ENCODE data around the gene NFIA. TPM values are rescaled to one million over a fixed set of nuclear protein-coding genes. Genes with fewer than 3 reads are reported as not detected.

The NFIA gene
- polyA plus RNA-seq, 1 donor (not counting 4 experiments of a cell fraction or from before 2014, with no cell fraction given), result 14.7 TPM

DNA sequence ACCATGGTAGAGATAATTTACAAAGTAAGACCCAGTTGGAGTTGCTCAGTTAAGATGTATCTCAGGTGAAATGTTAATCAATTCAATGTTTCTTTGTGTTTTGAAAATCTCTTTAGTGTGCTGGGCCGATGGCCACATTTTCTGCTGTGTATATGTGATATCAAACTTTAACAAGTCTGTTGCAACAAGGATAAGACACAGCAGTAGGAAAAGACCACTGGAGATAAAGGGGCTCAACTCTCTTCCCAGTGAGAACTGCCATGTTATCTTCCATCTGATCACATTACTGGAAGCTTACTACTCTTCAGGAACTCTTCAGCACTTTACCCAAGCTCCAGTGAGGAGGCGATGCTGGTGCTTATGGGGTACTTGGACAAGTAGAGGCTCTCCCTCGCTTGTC is 227.7 kb downstream of the NFIA start:
- no peaks in the 10 kb centered on the region for H3K27me3 ChIP-seq (ENCODE audit: control insufficient read depth, extremely low read depth, insufficient read depth, low read length)
- TF ChIP-seq, protein P1, sequence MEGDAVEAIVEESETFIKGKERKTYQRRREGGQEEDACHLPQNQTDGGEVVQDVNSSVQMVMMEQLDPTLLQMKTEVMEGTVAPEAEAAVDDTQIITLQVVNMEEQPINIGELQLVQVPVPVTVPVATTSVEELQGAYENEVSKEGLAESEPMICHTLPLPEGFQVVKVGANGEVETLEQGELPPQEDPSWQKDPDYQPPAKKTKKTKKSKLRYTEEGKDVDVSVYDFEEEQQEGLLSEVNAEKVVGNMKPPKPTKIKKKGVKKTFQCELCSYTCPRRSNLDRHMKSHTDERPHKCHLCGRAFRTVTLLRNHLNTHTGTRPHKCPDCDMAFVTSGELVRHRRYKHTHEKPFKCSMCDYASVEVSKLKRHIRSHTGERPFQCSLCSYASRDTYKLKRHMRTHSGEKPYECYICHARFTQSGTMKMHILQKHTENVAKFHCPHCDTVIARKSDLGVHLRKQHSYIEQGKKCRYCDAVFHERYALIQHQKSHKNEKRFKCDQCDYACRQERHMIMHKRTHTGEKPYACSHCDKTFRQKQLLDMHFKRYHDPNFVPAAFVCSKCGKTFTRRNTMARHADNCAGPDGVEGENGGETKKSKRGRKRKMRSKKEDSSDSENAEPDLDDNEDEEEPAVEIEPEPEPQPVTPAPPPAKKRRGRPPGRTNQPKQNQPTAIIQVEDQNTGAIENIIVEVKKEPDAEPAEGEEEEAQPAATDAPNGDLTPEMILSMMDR (optimal IDR thresholded peaks at IDR 0.05 in 1 of 3, IDR thresholded peaks at IDR 0.05 in 1 of 3, conservative IDR thresholded peaks at IDR 0.05 in 1 of 3; ENCODE audit: extremely low read depth in 1 of 3, insufficient read depth in 2 of 3, low read length in 3 of 3), result no peak
- no peak for TF ChIP-seq EZH2 (IDR thresholded peaks at IDR 0.05; ENCODE audit: low read length)
- no peak overlapping the region for H3K4me3 ChIP-seq (ENCODE audit: control insufficient read depth in 2 of 3, extremely low read depth in 1 of 3, insufficient read depth in 2 of 3, low read depth in 1 of 3, low read length in 3 of 3)
- no peaks in the 10 kb centered on the region for H4K20me1 ChIP-seq (ENCODE audit: control insufficient read depth, extremely low read depth, insufficient read depth, low read length)
- H3K9me1 ChIP-seq (ENCODE audit: control insufficient read depth, extremely low read depth, insufficient read depth, low read length), result no peaks in the 10 kb centered on the region
- dilution Hi-C loops (cut with MboI; ENCODE audit: extremely low pct_ligation_motif_present, low sequenced_read_pairs), result no loop called here
- no peak for DNase-seq (ENCODE audit: low read depth, low spot score)
- H3K9ac ChIP-seq (ENCODE audit: control insufficient read depth, extremely low read depth, insufficient read depth, low read length), result no peak overlapping the region
- H3K4me2 ChIP-seq (ENCODE audit: control insufficient read depth, extremely low read depth, insufficient read depth, low read depth, low read length), result no peak overlapping the region
- H3K27ac ChIP-seq (ENCODE audit: control insufficient read depth, insufficient read depth, low read length), result no peak overlapping the region
- no peaks in the 10 kb centered on the region for H3K4me1 ChIP-seq (ENCODE audit: control insufficient read depth, extremely low read depth, insufficient read depth, low read length)
- no peaks in the 10 kb centered on the region for H3K9me3 ChIP-seq (ENCODE audit: control insufficient read depth, low read depth, low read length)
- no peaks in the 10 kb centered on the region for H3K36me3 ChIP-seq (ENCODE audit: control insufficient read depth in 2 of 2, extremely low read depth in 1 of 2, insufficient read depth in 2 of 2, low read length in 2 of 2)
- no peak overlapping the region for H2AFZ ChIP-seq (ENCODE audit: control insufficient read depth, low read length)
- peak; percentile 13 for FAIRE-seq
- no peaks in the 10 kb centered on the region for H3K79me2 ChIP-seq (ENCODE audit: control insufficient read depth, insufficient read depth, low read length)

DNA sequence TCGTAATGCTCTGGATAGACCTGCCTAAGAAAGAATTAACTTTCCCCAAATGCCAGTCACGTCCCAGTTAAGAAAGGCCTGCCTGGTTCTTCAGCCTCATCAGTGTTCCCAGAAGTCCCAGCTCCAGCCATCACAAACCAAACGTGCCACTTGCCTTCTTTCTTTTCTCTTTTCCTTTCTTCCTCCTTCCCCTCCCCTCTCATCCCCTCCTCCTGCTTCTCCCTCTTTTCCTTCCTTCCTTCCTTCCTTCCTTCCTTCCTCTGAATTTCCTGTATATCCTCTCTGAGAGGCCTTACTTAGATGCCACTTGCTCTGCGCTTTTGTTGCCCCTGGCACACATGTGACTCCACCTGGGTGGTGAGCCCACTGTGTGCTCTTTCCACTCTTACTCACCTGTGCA is 228.2 kb downstream of the NFIA start:
- H3K4me1 ChIP-seq (ENCODE audit: control insufficient read depth, extremely low read depth, insufficient read depth, low read length), result no peaks in the 10 kb centered on the region
- no peaks in the 10 kb centered on the region for H3K9me3 ChIP-seq (ENCODE audit: control insufficient read depth, low read depth, low read length)
- no peak overlapping the region for H3K4me2 ChIP-seq (ENCODE audit: control insufficient read depth, extremely low read depth, insufficient read depth, low read depth, low read length)
- H3K36me3 ChIP-seq (ENCODE audit: control insufficient read depth in 2 of 2, extremely low read depth in 1 of 2, insufficient read depth in 2 of 2, low read length in 2 of 2), result no peaks in the 10 kb centered on the region
- TF ChIP-seq, protein P1 (optimal IDR thresholded peaks at IDR 0.05 in 1 of 3, IDR thresholded peaks at IDR 0.05 in 1 of 3, conservative IDR thresholded peaks at IDR 0.05 in 1 of 3; ENCODE audit: extremely low read depth in 1 of 3, insufficient read depth in 2 of 3, low read length in 3 of 3), result no peak
- TF ChIP-seq EZH2 (IDR thresholded peaks at IDR 0.05; ENCODE audit: low read length), result no peak
- FAIRE-seq, result no peak
- no peaks in the 10 kb centered on the region for H3K79me2 ChIP-seq (ENCODE audit: control insufficient read depth, insufficient read depth, low read length)
- dilution Hi-C loops (cut with MboI; ENCODE audit: extremely low pct_ligation_motif_present, low sequenced_read_pairs), result no loop called here
- no peaks in the 10 kb centered on the region for H3K9me1 ChIP-seq (ENCODE audit: control insufficient read depth, extremely low read depth, insufficient read depth, low read length)
- no peak overlapping the region for H3K4me3 ChIP-seq (ENCODE audit: control insufficient read depth in 2 of 3, extremely low read depth in 1 of 3, insufficient read depth in 2 of 3, low read depth in 1 of 3, low read length in 3 of 3)
- no peak for DNase-seq (ENCODE audit: low read depth, low spot score)
- H3K27ac ChIP-seq (ENCODE audit: control insufficient read depth, insufficient read depth, low read length), result no peak overlapping the region
- no peak overlapping the region for H2AFZ ChIP-seq (ENCODE audit: control insufficient read depth, low read length)
- no peaks in the 10 kb centered on the region for H4K20me1 ChIP-seq (ENCODE audit: control insufficient read depth, extremely low read depth, insufficient read depth, low read length)
- no peaks in the 10 kb centered on the region for H3K27me3 ChIP-seq (ENCODE audit: control insufficient read depth, extremely low read depth, insufficient read depth, low read length)
- H3K9ac ChIP-seq (ENCODE audit: control insufficient read depth, extremely low read depth, insufficient read depth, low read length), result no peak overlapping the region
